OCI-LY7 (cell line): ENCODE data around the gene KCNJ2. TPM values are rescaled to one million over a fixed set of nuclear protein-coding genes. Genes with fewer than 3 reads are reported as not detected.

Experiments
- BruUV-seq: library from RNA; stranded (reverse); fragments of 400-500 nt; replicated peaks from 2 replicates; lab custom pipeline; 2021; lab: Mats Ljungman, UMichigan
- CTCF ChIA-PET: fragments of 300-600 bp; sonication (Branson Sonifier 250); formaldehyde crosslinking; loops from one replicate; lab custom pipeline; 2022; ENCODE audit warnings: antibody characterized with exemption; ENCODE audit not compliant: unreplicated experiment; lab: Charles Lee
- POLR2A ChIA-PET: fragments of 300-600 bp; sonication (Branson Sonifier 250); formaldehyde crosslinking; loops from one replicate; lab custom pipeline; 2022; ENCODE audit warnings: antibody characterized with exemption; lab: Charles Lee
- DNase-seq: peaks from one replicate; pipeline ENCODE4 v3.0.0-alpha.2; 2015; ENCODE audit warnings: low spot score
- H2AFZ ChIP-seq: fragments of 200-600 bp; sonication (generic), shearing (Covaris generic); 2 replicates; pipeline ENCODE4 v1.6.1; 2014; ENCODE audit warnings: mild to moderate bottlenecking, antibody characterized with exemption, low read length, moderate library complexity
- H3K27ac ChIP-seq: fragments of 200-600 bp; sonication (generic); 2 replicates; pipeline ENCODE4 v1.5.1; 2014; ENCODE audit warnings: mixed run types, low read depth, mild to moderate bottlenecking, moderate library complexity, low read length, inconsistent platforms; ENCODE audit not compliant: poor library complexity, severe bottlenecking
- H3K36me3 ChIP-seq: fragments of 200-600 bp; sonication (generic); 2 replicates; pipeline ENCODE4 v1.6.1; 2014; ENCODE audit warnings: mild to moderate bottlenecking, antibody characterized with exemption, low read length, moderate library complexity, mixed read lengths; ENCODE audit not compliant: insufficient read depth
- H3K4me1 ChIP-seq: fragments of 200-600 bp; sonication (generic); 2 replicates; pipeline ENCODE4 v1.5.1; 2014; ENCODE audit warnings: mild to moderate bottlenecking, low read length; ENCODE audit not compliant: insufficient read depth, poor library complexity, severe bottlenecking
- H3K4me2 ChIP-seq: fragments of 200-600 bp; sonication (generic); 2 replicates; pipeline ENCODE4 v1.6.1; 2014; ENCODE audit warnings: mild to moderate bottlenecking, low read length
- H3K4me3 ChIP-seq: fragments of 200-600 bp; sonication (generic); 2 replicates; pipeline ENCODE4 v1.5.1; 2014; ENCODE audit warnings: mild to moderate bottlenecking, low read depth, low read length; ENCODE audit not compliant: poor library complexity, severe bottlenecking
- H3K79me2 ChIP-seq: fragments of 200-600 bp; sonication (generic); 2 replicates; pipeline ENCODE4 v1.6.1; 2016; ENCODE audit warnings: low read depth, mild to moderate bottlenecking, low read length, moderate library complexity, mixed read lengths; ENCODE audit not compliant: insufficient read depth
- H3K9me2 ChIP-seq: fragments of 200-600 bp; sonication (generic); 2 replicates; pipeline ENCODE4 v1.6.1; 2016; ENCODE audit warnings: mild to moderate bottlenecking, low read length, mixed read lengths; ENCODE audit not compliant: insufficient read depth
- H3K9me3 ChIP-seq: fragments of 200-600 bp; sonication (generic); 2 replicates; pipeline ENCODE4 v1.6.1; 2014; ENCODE audit warnings: mild to moderate bottlenecking, mixed run types, low read length, mixed read lengths
- H4K20me1 ChIP-seq: fragments of 200-600 bp; sonication (generic); 2 replicates; pipeline ENCODE4 v1.6.1; 2014; ENCODE audit warnings: mild to moderate bottlenecking, antibody characterized with exemption, low read length, moderate library complexity, mixed read lengths; ENCODE audit not compliant: insufficient read depth
- CTCF ChIP-seq: fragments of 200-600 bp; sonication (generic); conservative IDR thresholded peaks from 2 replicates; pipeline ENCODE4 v1.5.1; 2014; ENCODE audit warnings: mild to moderate bottlenecking, antibody characterized with exemption, low read length, moderate library complexity, mixed read lengths
- EZH2phosphoT487 ChIP-seq: fragments of 200-600 bp; sonication (generic); IDR thresholded peaks from 2 replicates; pipeline ENCODE4 v1.6.1; 2018; ENCODE audit warnings: low read depth, borderline replicate concordance, mild to moderate bottlenecking, mixed run types, antibody characterized with exemption, low read length, moderate library complexity, mixed read lengths
- intact Hi-C: fragments of 100-400 bp; cut with micrococcal nuclease; formaldehyde crosslinking; loops from one replicate; pipeline ENCODE4 v1.10.0; 2022; ENCODE audit not compliant: unreplicated experiment
- total RNA-seq, 2 experiments: library from RNA; depleted of rRNA in 1 of 2; stranded (reverse); fragments of >200 nt in 1 of 2; shearing (Covaris generic) in 1 of 2; gene quantifications; 2 replicates each; pipeline ENCODE4 v1.2.3, GENCODE V29; 2014 to 2022

KCNJ2 gene
- total RNA-seq, 2 experiments from 2014 or later: 0.55 to 0.88 TPM

- Histone ChIP-seq H4K20me1 (no peaks in the 10 kb centered on the region), H2AFZ (no peak overlapping the region), H3K9me3 (no peaks in the 10 kb centered on the region), H3K79me2 (no peaks in the 10 kb centered on the region), H3K9me2 (no peaks in the 10 kb centered on the region), H3K4me3 (no peak overlapping the region), H3K27ac (no peak overlapping the region), H3K36me3 (no peaks in the 10 kb centered on the region), H3K4me2 (no peak overlapping the region), H3K4me1 (no peaks in the 10 kb centered on the region)
- ChIA-PET CTCF (no interaction called here), POLR2A (interaction anchor here (0.6 to 1.2 kb wide), 10 partner anchors 10 to 568 kb away, joined by 3 to 5 read pairs (median 3); no protein-coding TSS in a partner anchor)
- no TSS peak for BruUV-seq
- TF ChIP-seq CTCF: no peak
- no peak for TF ChIP-seq EZH2phosphoT487
- DNase-seq: no peak
- intact Hi-C loops: loop anchor here (5.0 kb wide), 1 partner anchor 416 kb away; no protein-coding TSS in a partner anchor
Measured at GRCh38 chr17:70136131-70136530, 33.2 kb upstream of the KCNJ2 start.

DNA sequence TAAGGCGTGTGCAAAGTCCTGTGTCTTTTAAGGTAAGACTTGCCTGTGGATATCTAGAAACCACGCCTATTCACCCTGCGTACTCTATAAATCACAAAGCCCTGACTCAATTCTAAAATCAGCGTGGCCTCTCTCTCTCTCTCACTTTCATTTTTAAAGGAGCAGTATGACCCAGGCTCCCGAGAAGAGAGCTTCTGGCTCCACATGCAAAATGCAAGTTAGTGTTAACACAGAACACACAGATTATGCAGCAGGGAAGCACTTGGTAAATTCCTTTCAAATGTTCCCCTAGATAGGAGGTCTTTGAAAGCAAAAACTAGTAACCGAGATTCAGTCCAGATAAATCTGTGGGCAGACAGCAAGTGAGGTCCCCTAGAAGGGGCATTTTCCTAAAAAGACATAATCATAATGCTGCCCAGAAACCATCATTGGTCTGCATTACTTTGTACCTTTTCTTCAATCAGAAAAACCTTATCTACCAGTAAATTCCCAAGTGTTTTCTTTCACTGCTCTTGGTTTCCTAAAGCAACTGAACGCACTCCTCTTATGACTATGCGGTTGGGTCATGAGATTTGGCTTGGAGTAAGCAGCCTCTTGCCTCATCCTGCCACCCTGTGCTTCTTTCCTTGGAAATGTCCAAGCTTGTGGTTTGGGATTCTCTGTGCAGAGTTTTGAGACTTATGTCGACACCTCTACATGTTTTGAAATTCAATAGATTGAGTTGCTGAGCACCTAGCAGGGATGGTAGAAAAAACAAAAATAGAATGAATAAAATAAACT lies 31.7 kb upstream of the KCNJ2 start:
- CTCF ChIA-PET: no interaction called here
- H3K79me2 ChIP-seq: no peaks in the 10 kb centered on the region
- no peak overlapping the region for H3K4me3 ChIP-seq
- H3K9me2 ChIP-seq: no peaks in the 10 kb centered on the region
- no peaks in the 10 kb centered on the region for H3K9me3 ChIP-seq
- H3K4me1 ChIP-seq: no peaks in the 10 kb centered on the region
- peak overlapping the region; percentile 55; the same call in 1 of the 2 replicates for H2AFZ ChIP-seq
- POLR2A ChIA-PET: interaction anchor here (0.5 to 1.9 kb wide), 3 partner anchors 14 to 589 kb away, joined by 3 to 4 read pairs (median 4); no protein-coding TSS in a partner anchor
- no peaks in the 10 kb centered on the region for H4K20me1 ChIP-seq
- peak overlapping the region; percentile 51 for H3K4me2 ChIP-seq
- no peaks in the 10 kb centered on the region for H3K36me3 ChIP-seq
- no TSS peak for BruUV-seq
- H3K27ac ChIP-seq: no peak overlapping the region
- DNase-seq: peak; percentile 5
- intact Hi-C loops: loop anchor here (5.0 kb wide), 1 partner anchor 415 kb away; no protein-coding TSS in a partner anchor
- TF ChIP-seq CTCF: no peak
- no peak for TF ChIP-seq EZH2phosphoT487
